Smooth muscle cell (in vitro differentiated cells): ENCODE data around the gene RBM12. TPM values are rescaled to one million over a fixed set of nuclear protein-coding genes. Genes with fewer than 3 reads are reported as not detected.
A peak's percentile ranks its signal among the peaks of the same experiment; 100 is the strongest.

Experiments
- DNase-seq: peaks from one replicate; lab custom pipeline; 2025; ENCODE audit not compliant: unreplicated experiment; lab: John Stamatoyannopoulos, UW
- H2AFZ ChIP-seq: fragments of 200-600 bp; sonication (generic); 2 replicates; pipeline ENCODE4 v1.6.0; 2016; ENCODE audit warnings: antibody characterized with exemption, low read depth, mild to moderate bottlenecking
- H3F3A ChIP-seq: fragments of 200-600 bp; sonication (generic); 2 replicates; pipeline ENCODE4 v1.6.0; 2017; ENCODE audit warnings: antibody characterized with exemption, low read depth
- H3K27ac ChIP-seq: fragments of 200-600 bp; sonication (generic); 2 replicates; pipeline ENCODE4 v1.5.1; 2016; ENCODE audit warnings: low read depth, mild to moderate bottlenecking
- H3K27me3 ChIP-seq: fragments of 200-600 bp; sonication (generic); 2 replicates; pipeline ENCODE4 v1.6.1; 2016; ENCODE audit warnings: low read depth, mild to moderate bottlenecking
- H3K36me3 ChIP-seq: fragments of 200-600 bp; sonication (generic); 2 replicates; pipeline ENCODE4 v1.5.1; 2016; ENCODE audit warnings: low read depth
- H3K4me1 ChIP-seq: fragments of 200-600 bp; sonication (generic); 2 replicates; pipeline ENCODE4 v1.5.1; 2016; ENCODE audit warnings: low read depth
- H3K4me2 ChIP-seq: fragments of 200-600 bp; sonication (generic); 2 replicates; pipeline ENCODE4 v1.6.0; 2016; ENCODE audit warnings: mild to moderate bottlenecking
- H3K4me3 ChIP-seq: fragments of 200-600 bp; sonication (generic); 2 replicates; pipeline ENCODE4 v1.5.1; 2016; ENCODE audit warnings: mild to moderate bottlenecking
- H3K79me2 ChIP-seq: fragments of 200-600 bp; sonication (generic); 2 replicates; pipeline ENCODE4 v1.6.0; 2016; ENCODE audit warnings: low read depth, mild to moderate bottlenecking
- H3K9ac ChIP-seq: fragments of 200-600 bp; sonication (generic); 2 replicates; pipeline ENCODE4 v1.6.0; 2016; ENCODE audit warnings: low read depth
- H3K9me3 ChIP-seq: fragments of 200-600 bp; sonication (generic); replicated peaks from 2 replicates; pipeline ENCODE4 v1.5.1; 2016; ENCODE audit warnings: low read depth
- H4K20me1 ChIP-seq: fragments of 200-600 bp; sonication (generic); 2 replicates; pipeline ENCODE4 v1.6.0; 2016; ENCODE audit warnings: low read depth
- CTCF ChIP-seq: fragments of 200-600 bp; sonication (generic); IDR thresholded peaks from 2 replicates; pipeline ENCODE4 v1.5.1; 2017; ENCODE audit warnings: borderline replicate concordance, mild to moderate bottlenecking, antibody characterized with exemption; ENCODE audit not compliant: insufficient read depth, poor library complexity, severe bottlenecking
- WGBS: methylation state at CpG from one replicate; pipeline ENCODE4 v1.1.7; 2016; ENCODE audit warnings: low lambda C conversion rate; 5-methylcytosine and 5-hydroxymethylcytosine counted together
- polyA plus RNA-seq: library from polyadenylated mRNA; unstranded; fragments of >200 nt; fragmentation: Nextera tagmentation; extraction: Ambion mirVana; gene quantifications from 2 replicates; pipeline ENCODE4 v1.2.1, GENCODE V29; 2016
- total RNA-seq: library from RNA; depleted of rRNA; stranded (reverse); fragments of >200 nt; gene quantifications from 2 replicates; pipeline ENCODE4 v1.2.3, GENCODE V29; 2014

Gene RBM12
- total and polyA plus RNA-seq, 2 experiments from 2014 or later, result 14.5 to 44.2 TPM

- H4K20me1 ChIP-seq, result no peaks in the 10 kb centered on the region
- H2AFZ ChIP-seq, result no peak overlapping the region
- H3K79me2 ChIP-seq, result no peaks in the 10 kb centered on the region
- no peak overlapping the region for H3K27ac ChIP-seq
- peaks cover 44% of the 10 kb centered on the region for H3K27me3 ChIP-seq
- DNase-seq, result no peak
- 95% methylated on average over 11 of the region's 11 CpGs for WGBS
- no peaks in the 10 kb centered on the region for H3K9me3 ChIP-seq
- H3K4me2 ChIP-seq, result no peak overlapping the region
- no peaks in the 10 kb centered on the region for H3K36me3 ChIP-seq
- H3K4me1 ChIP-seq, result peaks cover 8% of the 10 kb centered on the region
- H3F3A ChIP-seq, result no peaks in the 10 kb centered on the region
- no peak for TF ChIP-seq CTCF
- H3K4me3 ChIP-seq, result no peak overlapping the region
- H3K9ac ChIP-seq, result no peak overlapping the region
Observed at GRCh38 chr20:35603695-35604448, 60.8 kb downstream of the RBM12 start.

GRCh38 chr20:35602851-35603495 is 61.7 kb downstream of the RBM12 start:
- no peak overlapping the region for H3K9ac ChIP-seq
- H3K79me2 ChIP-seq, result no peaks in the 10 kb centered on the region
- H3K9me3 ChIP-seq, result no peaks in the 10 kb centered on the region
- no peak for DNase-seq
- H3K4me1 ChIP-seq, result peaks cover 8% of the 10 kb centered on the region
- WGBS, result 92% methylated on average over 15 of the region's 15 CpGs
- H3K27me3 ChIP-seq, result peaks cover 51% of the 10 kb centered on the region
- no peaks in the 10 kb centered on the region for H3K36me3 ChIP-seq
- no peak overlapping the region for H3K27ac ChIP-seq
- no peak overlapping the region for H3K4me2 ChIP-seq
- no peak for TF ChIP-seq CTCF
- H4K20me1 ChIP-seq, result no peaks in the 10 kb centered on the region
- no peak overlapping the region for H3K4me3 ChIP-seq
- H2AFZ ChIP-seq, result no peak overlapping the region
- H3F3A ChIP-seq, result no peaks in the 10 kb centered on the region

- Histone ChIP-seq H3F3A (no peaks in the 10 kb centered on the region), H3K9ac (no peak overlapping the region), H4K20me1 (no peaks in the 10 kb centered on the region), H3K4me2 (peak overlapping the region; percentile 97), H3K36me3 (no peaks in the 10 kb centered on the region), H3K27ac (no peak overlapping the region), H2AFZ (no peak overlapping the region), H3K9me3 (no peaks in the 10 kb centered on the region), H3K4me1 (peaks cover 8% of the 10 kb centered on the region), H3K27me3 (peaks cover 51% of the 10 kb centered on the region), H3K79me2 (no peaks in the 10 kb centered on the region), H3K4me3 (peak overlapping the region; percentile 52)
- no peak for TF ChIP-seq CTCF
- no peak for DNase-seq
- WGBS, result 64% methylated on average over 24 of the region's 30 CpGs
Observed at GRCh38 chr20:35601990-35602389, 62.7 kb downstream of the RBM12 start.
